Measurements from ENCODE around the gene HHIPL1.

The HHIPL1 gene

GRCh38 chr14:99657645-99658155, 12.8 kb downstream of the HHIPL1 start:
- H3K27ac ChIP-seq (ENCODE audit: low read depth, low read length), result no peak overlapping the region
- no peak overlapping the region for H3K4me3 ChIP-seq (ENCODE audit: low read length)
- H3K4me1 ChIP-seq (ENCODE audit: control insufficient read depth, low read length), result no peaks in the 10 kb centered on the region
- H4K20me1 ChIP-seq (ENCODE audit: control insufficient read depth, insufficient read depth, low read depth, low read length), result no peaks in the 10 kb centered on the region
- no peak overlapping the region for H3K4me2 ChIP-seq (ENCODE audit: low read length)
- no peak for TF ChIP-seq EZH2phosphoT487 (IDR thresholded peaks at IDR 0.05; ENCODE audit: borderline replicate concordance, low read length)
- TF ChIP-seq, protein P1, sequence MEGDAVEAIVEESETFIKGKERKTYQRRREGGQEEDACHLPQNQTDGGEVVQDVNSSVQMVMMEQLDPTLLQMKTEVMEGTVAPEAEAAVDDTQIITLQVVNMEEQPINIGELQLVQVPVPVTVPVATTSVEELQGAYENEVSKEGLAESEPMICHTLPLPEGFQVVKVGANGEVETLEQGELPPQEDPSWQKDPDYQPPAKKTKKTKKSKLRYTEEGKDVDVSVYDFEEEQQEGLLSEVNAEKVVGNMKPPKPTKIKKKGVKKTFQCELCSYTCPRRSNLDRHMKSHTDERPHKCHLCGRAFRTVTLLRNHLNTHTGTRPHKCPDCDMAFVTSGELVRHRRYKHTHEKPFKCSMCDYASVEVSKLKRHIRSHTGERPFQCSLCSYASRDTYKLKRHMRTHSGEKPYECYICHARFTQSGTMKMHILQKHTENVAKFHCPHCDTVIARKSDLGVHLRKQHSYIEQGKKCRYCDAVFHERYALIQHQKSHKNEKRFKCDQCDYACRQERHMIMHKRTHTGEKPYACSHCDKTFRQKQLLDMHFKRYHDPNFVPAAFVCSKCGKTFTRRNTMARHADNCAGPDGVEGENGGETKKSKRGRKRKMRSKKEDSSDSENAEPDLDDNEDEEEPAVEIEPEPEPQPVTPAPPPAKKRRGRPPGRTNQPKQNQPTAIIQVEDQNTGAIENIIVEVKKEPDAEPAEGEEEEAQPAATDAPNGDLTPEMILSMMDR (IDR thresholded peaks at IDR 0.05; ENCODE audit: low read depth, low read length, poor library complexity, severe bottlenecking), result no peak
- no peaks in the 10 kb centered on the region for H3K27me3 ChIP-seq (ENCODE audit: control insufficient read depth, low read length)
- H3K79me2 ChIP-seq (ENCODE audit: control insufficient read depth, low read length), result no peaks in the 10 kb centered on the region
- no peaks in the 10 kb centered on the region for H3K36me3 ChIP-seq (ENCODE audit: control insufficient read depth, low read length)
- no peaks in the 10 kb centered on the region for H3K9me3 ChIP-seq (ENCODE audit: control insufficient read depth, insufficient read depth, low read length)
- no peaks in the 10 kb centered on the region for H3F3A ChIP-seq (ENCODE audit: control insufficient read depth, insufficient read depth)
- no peaks in the 10 kb centered on the region for H3K9me2 ChIP-seq (replicated peaks; ENCODE audit: control insufficient read depth, low read length)

GRCh38 chr14:99658218-99658845, 13.4 kb downstream of the HHIPL1 start:
- Histone ChIP-seq H4K20me1 (ENCODE audit: control insufficient read depth, insufficient read depth, low read depth, low read length) (no peaks in the 10 kb centered on the region), H3K79me2 (ENCODE audit: control insufficient read depth, low read length) (no peaks in the 10 kb centered on the region), H3K36me3 (ENCODE audit: control insufficient read depth, low read length) (no peaks in the 10 kb centered on the region), H3F3A (ENCODE audit: control insufficient read depth, insufficient read depth) (no peaks in the 10 kb centered on the region), H3K9me3 (ENCODE audit: control insufficient read depth, insufficient read depth, low read length) (no peaks in the 10 kb centered on the region), H3K4me1 (ENCODE audit: control insufficient read depth, low read length) (no peaks in the 10 kb centered on the region), H3K27ac (ENCODE audit: low read depth, low read length) (no peak overlapping the region), H3K4me3 (ENCODE audit: low read length) (no peak overlapping the region), H3K9me2 (replicated peaks; ENCODE audit: control insufficient read depth, low read length) (no peaks in the 10 kb centered on the region), H3K4me2 (ENCODE audit: low read length) (no peak overlapping the region), H3K27me3 (ENCODE audit: control insufficient read depth, low read length) (no peaks in the 10 kb centered on the region)
- no peak for TF ChIP-seq EZH2phosphoT487 (IDR thresholded peaks at IDR 0.05; ENCODE audit: borderline replicate concordance, low read length)
- TF ChIP-seq, protein P1 (IDR thresholded peaks at IDR 0.05; ENCODE audit: low read depth, low read length, poor library complexity, severe bottlenecking), result no peak

GRCh38 chr14:99659333-99659741, 14.4 kb downstream of the HHIPL1 start:
- TF ChIP-seq, protein P1 (IDR thresholded peaks at IDR 0.05; ENCODE audit: low read depth, low read length, poor library complexity, severe bottlenecking), result no peak
- no peak for TF ChIP-seq EZH2phosphoT487 (IDR thresholded peaks at IDR 0.05; ENCODE audit: borderline replicate concordance, low read length)
- H3K4me1 ChIP-seq (ENCODE audit: control insufficient read depth, low read length), result no peaks in the 10 kb centered on the region
- H3K9me2 ChIP-seq (replicated peaks; ENCODE audit: control insufficient read depth, low read length), result no peaks in the 10 kb centered on the region
- no peaks in the 10 kb centered on the region for H4K20me1 ChIP-seq (ENCODE audit: control insufficient read depth, insufficient read depth, low read depth, low read length)
- no peaks in the 10 kb centered on the region for H3K79me2 ChIP-seq (ENCODE audit: control insufficient read depth, low read length)
- H3K4me2 ChIP-seq (ENCODE audit: low read length), result no peak overlapping the region
- H3K9me3 ChIP-seq (ENCODE audit: control insufficient read depth, insufficient read depth, low read length), result no peaks in the 10 kb centered on the region
- no peak overlapping the region for H3K4me3 ChIP-seq (ENCODE audit: low read length)
- H3K36me3 ChIP-seq (ENCODE audit: control insufficient read depth, low read length), result no peaks in the 10 kb centered on the region
- H3K27me3 ChIP-seq (ENCODE audit: control insufficient read depth, low read length), result no peaks in the 10 kb centered on the region
- no peak overlapping the region for H3K27ac ChIP-seq (ENCODE audit: low read depth, low read length)
- H3F3A ChIP-seq (ENCODE audit: control insufficient read depth, insufficient read depth), result no peaks in the 10 kb centered on the region

All from DOHH2 (cell line).